ENCODE results near the gene SAP130.

Gene SAP130

GRCh38 chr2:128008074-128008672, 19.7 kb downstream of the SAP130 start:
- no peak for DNase-seq (ENCODE audit: low spot score in 2 of 2)
- no peaks in the 10 kb centered on the region for H3K27me3 ChIP-seq (ENCODE audit: low read depth)
- H3K4me3 ChIP-seq = no peak overlapping the region
- in situ Hi-C loops (cut with MboI; ENCODE audit: low sequenced_read_pairs) = no loop called here
- no peaks in the 10 kb centered on the region for H3K9me3 ChIP-seq
- H3K36me3 ChIP-seq (replicated peaks) = peaks cover 84% of the 10 kb centered on the region
- H3K4me1 ChIP-seq = no peaks in the 10 kb centered on the region

- in situ Hi-C loops (cut with MboI; ENCODE audit: low sequenced_read_pairs) = no loop called here
- Histone ChIP-seq H3K4me3 (no peak overlapping the region), H3K4me1 (no peaks in the 10 kb centered on the region), H3K9me3 (no peaks in the 10 kb centered on the region), H3K36me3 (replicated peaks) (peaks cover 78% of the 10 kb centered on the region), H3K27me3 (ENCODE audit: low read depth) (no peaks in the 10 kb centered on the region)
- no peak for DNase-seq (ENCODE audit: low spot score in 2 of 2)
These were observed 23.4 kb downstream of the SAP130 start for GRCh38 chr2:128004509-128004908.

GRCh38 chr2:128003463-128003862, 24.4 kb downstream of the SAP130 start:
- H3K4me3 ChIP-seq = no peak overlapping the region
- no peaks in the 10 kb centered on the region for H3K27me3 ChIP-seq (ENCODE audit: low read depth)
- H3K9me3 ChIP-seq = no peaks in the 10 kb centered on the region
- H3K36me3 ChIP-seq (replicated peaks) = peaks cover 82% of the 10 kb centered on the region
- no peaks in the 10 kb centered on the region for H3K4me1 ChIP-seq
- in situ Hi-C loops (cut with MboI; ENCODE audit: low sequenced_read_pairs) = no loop called here
- no peak for DNase-seq (ENCODE audit: low spot score in 2 of 2)

- H3K9me3 ChIP-seq = no peaks in the 10 kb centered on the region
- H3K27me3 ChIP-seq (ENCODE audit: low read depth) = no peaks in the 10 kb centered on the region
- H3K4me1 ChIP-seq = no peaks in the 10 kb centered on the region; the same call in 1 of the 2 replicates
- H3K36me3 ChIP-seq (replicated peaks) = peaks cover 76% of the 10 kb centered on the region
- no peak overlapping the region for H3K4me3 ChIP-seq
- no peak for DNase-seq (ENCODE audit: low spot score in 2 of 2)
- in situ Hi-C loops (cut with MboI; ENCODE audit: low sequenced_read_pairs) = no loop called here
These were observed 31.7 kb downstream of the SAP130 start for GRCh38 chr2:127996160-127996559.

- H3K4me3 ChIP-seq = no peak overlapping the region
- H3K9me3 ChIP-seq = no peaks in the 10 kb centered on the region
- H3K27me3 ChIP-seq (ENCODE audit: low read depth) = no peaks in the 10 kb centered on the region
- H3K36me3 ChIP-seq (replicated peaks) = peaks cover 71% of the 10 kb centered on the region
- in situ Hi-C loops (cut with MboI; ENCODE audit: low sequenced_read_pairs) = no loop called here
- H3K4me1 ChIP-seq = no peaks in the 10 kb centered on the region; the same call in 1 of the 2 replicates
- DNase-seq (ENCODE audit: low spot score in 2 of 2) = no peak
These were observed 32.1 kb downstream of the SAP130 start for GRCh38 chr2:127995725-127996124.

- Histone ChIP-seq H3K4me1 (no peaks in the 10 kb centered on the region; the same call in 1 of the 2 replicates), H3K27me3 (ENCODE audit: low read depth) (no peaks in the 10 kb centered on the region), H3K4me3 (no peak overlapping the region), H3K9me3 (no peaks in the 10 kb centered on the region), H3K36me3 (replicated peaks) (peaks cover 64% of the 10 kb centered on the region)
- in situ Hi-C loops (cut with MboI; ENCODE audit: low sequenced_read_pairs) = no loop called here
- no peak for DNase-seq (ENCODE audit: low spot score in 2 of 2)
These were observed 34.2 kb downstream of the SAP130 start for GRCh38 chr2:127993659-127994058.

GRCh38 chr2:127991742-127992141, 36.1 kb downstream of the SAP130 start:
- no peak for DNase-seq (ENCODE audit: low spot score in 2 of 2)
- in situ Hi-C loops (cut with MboI; ENCODE audit: low sequenced_read_pairs) = no loop called here
- peaks cover 59% of the 10 kb centered on the region for H3K36me3 ChIP-seq (replicated peaks)
- H3K27me3 ChIP-seq (ENCODE audit: low read depth) = no peaks in the 10 kb centered on the region
- no peaks in the 10 kb centered on the region for H3K9me3 ChIP-seq
- no peak overlapping the region for H3K4me3 ChIP-seq
- no peaks in the 10 kb centered on the region; the same call in 1 of the 2 replicates for H3K4me1 ChIP-seq

- Histone ChIP-seq H3K27me3 (ENCODE audit: low read depth) (no peaks in the 10 kb centered on the region), H3K36me3 (replicated peaks) (peaks cover 67% of the 10 kb centered on the region), H3K4me3 (no peak overlapping the region), H3K9me3 (no peaks in the 10 kb centered on the region), H3K4me1 (no peaks in the 10 kb centered on the region)
- in situ Hi-C loops (cut with MboI; ENCODE audit: low sequenced_read_pairs) = no loop called here
- DNase-seq (ENCODE audit: low spot score in 2 of 2) = no peak
These were observed 41.2 kb downstream of the SAP130 start for GRCh38 chr2:127986548-127987079.

GRCh38 chr2:127985735-127986134, 42.1 kb downstream of the SAP130 start:
- peaks cover 66% of the 10 kb centered on the region for H3K36me3 ChIP-seq (replicated peaks)
- H3K27me3 ChIP-seq (ENCODE audit: low read depth) = no peaks in the 10 kb centered on the region
- in situ Hi-C loops (cut with MboI; ENCODE audit: low sequenced_read_pairs) = no loop called here
- no peaks in the 10 kb centered on the region for H3K4me1 ChIP-seq
- no peaks in the 10 kb centered on the region for H3K9me3 ChIP-seq
- no peak for DNase-seq (ENCODE audit: low spot score in 2 of 2)
- H3K4me3 ChIP-seq = no peak overlapping the region

GRCh38 chr2:127985026-127985734, 42.7 kb downstream of the SAP130 start:
- H3K4me3 ChIP-seq = no peak overlapping the region
- H3K9me3 ChIP-seq = no peaks in the 10 kb centered on the region
- peaks cover 63% of the 10 kb centered on the region for H3K36me3 ChIP-seq (replicated peaks)
- H3K27me3 ChIP-seq (ENCODE audit: low read depth) = no peaks in the 10 kb centered on the region
- in situ Hi-C loops (cut with MboI; ENCODE audit: low sequenced_read_pairs) = no loop called here
- DNase-seq (ENCODE audit: low spot score in 2 of 2) = no peak
- no peaks in the 10 kb centered on the region for H3K4me1 ChIP-seq

GRCh38 chr2:127984551-127984950, 43.3 kb downstream of the SAP130 start:
- Histone ChIP-seq H3K4me1 (no peaks in the 10 kb centered on the region), H3K4me3 (no peak overlapping the region), H3K36me3 (replicated peaks) (peaks cover 59% of the 10 kb centered on the region), H3K27me3 (ENCODE audit: low read depth) (no peaks in the 10 kb centered on the region), H3K9me3 (no peaks in the 10 kb centered on the region)
- DNase-seq (ENCODE audit: low spot score in 2 of 2) = no peak
- in situ Hi-C loops (cut with MboI; ENCODE audit: low sequenced_read_pairs) = no loop called here

GRCh38 chr2:127969446-127969845, 58.4 kb downstream of the SAP130 start:
- H3K4me3 ChIP-seq = no peak overlapping the region
- no peaks in the 10 kb centered on the region for H3K9me3 ChIP-seq
- in situ Hi-C loops (cut with MboI; ENCODE audit: low sequenced_read_pairs) = no loop called here
- DNase-seq (ENCODE audit: low spot score in 2 of 2) = no peak
- H3K36me3 ChIP-seq (replicated peaks) = peaks cover 31% of the 10 kb centered on the region
- no peaks in the 10 kb centered on the region for H3K4me1 ChIP-seq
- no peaks in the 10 kb centered on the region for H3K27me3 ChIP-seq (ENCODE audit: low read depth)

GRCh38 chr2:127968610-127969339, 59.1 kb downstream of the SAP130 start:
- in situ Hi-C loops (cut with MboI; ENCODE audit: low sequenced_read_pairs) = no loop called here
- no peak for DNase-seq (ENCODE audit: low spot score in 2 of 2)

GRCh38 chr2:127961729-127962128, 66.1 kb downstream of the SAP130 start:
- H3K27me3 ChIP-seq (ENCODE audit: low read depth) = no peaks in the 10 kb centered on the region
- no peaks in the 10 kb centered on the region for H3K4me1 ChIP-seq
- in situ Hi-C loops (cut with MboI; ENCODE audit: low sequenced_read_pairs) = no loop called here
- H3K36me3 ChIP-seq (replicated peaks) = peaks cover 24% of the 10 kb centered on the region
- no peaks in the 10 kb centered on the region for H3K9me3 ChIP-seq
- H3K4me3 ChIP-seq = no peak overlapping the region
- no peak for DNase-seq (ENCODE audit: low spot score in 2 of 2)

More at GRCh38 chr2:127968610-127969339, 59.1 kb downstream of the SAP130 start:
- Histone ChIP-seq H3K36me3 (replicated peaks) (peaks cover 29% of the 10 kb centered on the region), H3K9me3 (no peaks in the 10 kb centered on the region), H3K4me3 (no peak overlapping the region), H3K4me1 (no peaks in the 10 kb centered on the region), H3K27me3 (ENCODE audit: low read depth) (no peaks in the 10 kb centered on the region)
